Measurements from ENCODE around the gene MYO1H. TPM values are rescaled to one million over a fixed set of nuclear protein-coding genes. Genes with fewer than 3 reads are reported as not detected.

MYO1H gene
- total RNA-seq, 1 donor from 2014 or later, result 0.72 TPM

- no peak for TF ChIP-seq CTCF (conservative IDR thresholded peaks at IDR 0.05)
- Mint-ChIP-seq H3K27me3 (peaks cover 27% of the 10 kb centered on the region), H3K4me3 (no peak overlapping the region), H3K4me1 (ENCODE audit: unreplicated experiment) (peaks cover 3% of the 10 kb centered on the region), H3K36me3 (no peaks in the 10 kb centered on the region), H3K9me3 (no peaks in the 10 kb centered on the region), H3K27ac (no peak overlapping the region)
- no peak for DNase-seq (ENCODE audit: extremely low spot score, unreplicated experiment)
Measured at GRCh38 chr12:109359131-109359690, 11.5 kb downstream of the MYO1H start.

GRCh38 chr12:109369831-109370230 lies 22.1 kb downstream of the MYO1H start:
- H3K36me3 Mint-ChIP-seq, result no peaks in the 10 kb centered on the region
- no peak overlapping the region for H3K4me3 Mint-ChIP-seq
- H3K27ac Mint-ChIP-seq, result no peak overlapping the region
- H3K4me1 Mint-ChIP-seq (ENCODE audit: unreplicated experiment), result no peaks in the 10 kb centered on the region
- H3K9me3 Mint-ChIP-seq, result no peaks in the 10 kb centered on the region
- no peak for DNase-seq (ENCODE audit: extremely low spot score, unreplicated experiment)
- TF ChIP-seq CTCF (conservative IDR thresholded peaks at IDR 0.05), result no peak
- H3K27me3 Mint-ChIP-seq, result peaks cover 24% of the 10 kb centered on the region

- Mint-ChIP-seq H3K9me3 (no peaks in the 10 kb centered on the region), H3K27me3 (peaks cover 17% of the 10 kb centered on the region), H3K4me3 (no peak overlapping the region), H3K27ac (no peak overlapping the region), H3K36me3 (no peaks in the 10 kb centered on the region), H3K4me1 (ENCODE audit: unreplicated experiment) (no peaks in the 10 kb centered on the region)
- TF ChIP-seq CTCF (conservative IDR thresholded peaks at IDR 0.05), result no peak
- no peak for DNase-seq (ENCODE audit: extremely low spot score, unreplicated experiment)
Measured at GRCh38 chr12:109377139-109377685, 29.5 kb downstream of the MYO1H start.

GRCh38 chr12:109378569-109378968 lies 30.9 kb downstream of the MYO1H start:
- no peaks in the 10 kb centered on the region for H3K4me1 Mint-ChIP-seq (ENCODE audit: unreplicated experiment)
- no peaks in the 10 kb centered on the region for H3K36me3 Mint-ChIP-seq
- H3K27me3 Mint-ChIP-seq, result peaks cover 15% of the 10 kb centered on the region

GRCh38 chr12:109382031-109382430 lies 34.3 kb downstream of the MYO1H start:
- Mint-ChIP-seq H3K4me1 (ENCODE audit: unreplicated experiment) (no peaks in the 10 kb centered on the region), H3K27me3 (peaks cover 20% of the 10 kb centered on the region), H3K4me3 (no peak overlapping the region), H3K36me3 (no peaks in the 10 kb centered on the region), H3K27ac (no peak overlapping the region), H3K9me3 (no peaks in the 10 kb centered on the region)
- DNase-seq (ENCODE audit: extremely low spot score, unreplicated experiment), result no peak
- no peak for TF ChIP-seq CTCF (conservative IDR thresholded peaks at IDR 0.05)

More at GRCh38 chr12:109378569-109378968, 30.9 kb downstream of the MYO1H start:
- Mint-ChIP-seq H3K27ac (no peak overlapping the region), H3K9me3 (no peaks in the 10 kb centered on the region), H3K4me3 (no peak overlapping the region)
- no peak for TF ChIP-seq CTCF (conservative IDR thresholded peaks at IDR 0.05)
- DNase-seq (ENCODE audit: extremely low spot score, unreplicated experiment), result no peak

Data from type B pancreatic cell (in vitro differentiated cells).